CD4-positive, alpha-beta memory T cell (primary cell): ENCODE data around the gene SLC25A30. TPM values are rescaled to one million over a fixed set of nuclear protein-coding genes. Genes with fewer than 3 reads are reported as not detected.

Experiments
- CTCF ChIA-PET: fragments of 350-600 bp; sonication (Branson Sonifier 250); formaldehyde crosslinking; loops from one replicate; lab custom pipeline; 2021; ENCODE audit warnings: inconsistent platforms; ENCODE audit not compliant: partially characterized antibody; lab: Charles Lee
- POLR2A ChIA-PET: fragments of 350-600 bp; sonication (Branson Sonifier 250); formaldehyde crosslinking; loops from one replicate; lab custom pipeline; 2021; ENCODE audit not compliant: partially characterized antibody; lab: Charles Lee
- DNase-seq, 5 donors: peaks; one replicate each; pipeline versions ENCODE4 v3.0.0 to v3.0.0-alpha.2; 2020 to 2022; ENCODE audit warnings: mixed read lengths in 1 of 5
- H3K27ac ChIP-seq: one replicate; pipeline ENCODE4 v1.7.0; 2013; ENCODE audit warnings: low read depth, low read length
- H3K27me3 ChIP-seq: 2 replicates; pipeline ENCODE4 v1.7.0; 2013; ENCODE audit warnings: mild to moderate bottlenecking, low read length, moderate library complexity; ENCODE audit not compliant: insufficient read depth
- H3K36me3 ChIP-seq: 2 replicates; pipeline ENCODE4 v1.7.0; 2013; ENCODE audit warnings: mild to moderate bottlenecking, low read length, moderate library complexity; ENCODE audit not compliant: insufficient read depth
- H3K4me1 ChIP-seq: 2 replicates; pipeline ENCODE4 v1.7.0; 2013; ENCODE audit warnings: mild to moderate bottlenecking, low read length, moderate library complexity; ENCODE audit not compliant: insufficient read depth
- H3K4me3 ChIP-seq, 2 donors: one replicate each; pipeline ENCODE4 v1.7.0; 2013; ENCODE audit warnings: low read length in 2 of 2, mild to moderate bottlenecking in 1 of 2
- H3K9me3 ChIP-seq, 2 donors: one replicate each; pipeline ENCODE4 v1.7.0; 2013; ENCODE audit warnings: low read length in 2 of 2, control low read depth in 1 of 2; ENCODE audit not compliant: control insufficient read depth in 1 of 2
- H3K27ac Mint-ChIP-seq, 7 donors: one replicate each; pipeline ENCODE4 v1.8.0; 2020 to 2021; ENCODE audit warnings: mixed read lengths in 7 of 7, mild to moderate bottlenecking in 6 of 7, inconsistent platforms in 3 of 7, moderate library complexity in 3 of 7
- H3K27me3 Mint-ChIP-seq, 2 donors: one replicate each; pipeline ENCODE4 v1.8.0; 2020 to 2021; ENCODE audit warnings: mixed read lengths in 2 of 2
- H3K36me3 Mint-ChIP-seq, 2 donors: one replicate each; pipeline ENCODE4 v1.8.0; 2020 to 2021; ENCODE audit warnings: mixed read lengths in 2 of 2, inconsistent platforms in 1 of 2, mild to moderate bottlenecking in 1 of 2
- H3K4me1 Mint-ChIP-seq, 4 donors: one replicate each; pipeline ENCODE4 v1.8.0; 2020 to 2021; ENCODE audit warnings: mixed read lengths in 4 of 4, mild to moderate bottlenecking in 1 of 4
- H3K4me3 Mint-ChIP-seq, 8 donors: one replicate each; pipeline ENCODE4 v1.8.0; 2020 to 2021; ENCODE audit warnings: mixed read lengths in 8 of 8, mild to moderate bottlenecking in 7 of 8, moderate library complexity in 6 of 8, inconsistent platforms in 3 of 8
- H3K9me3 Mint-ChIP-seq, 8 donors: one replicate each; pipeline ENCODE4 v1.8.0; 2020 to 2021; ENCODE audit warnings: mixed read lengths in 8 of 8, mild to moderate bottlenecking in 5 of 8, inconsistent platforms in 3 of 8, moderate library complexity in 1 of 8
- intact Hi-C: fragments of 100-400 bp; cut with micrococcal nuclease; formaldehyde crosslinking; loops from one replicate; pipeline ENCODE4 v1.15.1; 2023
- polyA plus RNA-seq, 2 donors: library from polyadenylated mRNA; unstranded; fragments of 300-500 nt; fragmentation: Illumina TruSeq; gene quantifications; one replicate each; pipeline ENCODE4 v1.2.3, GENCODE V29; 2021
- total RNA-seq, 2 experiments: library from RNA; stranded (reverse); gene quantifications; one replicate each; pipeline ENCODE4 v1.2.3, GENCODE V29; 2021

Gene SLC25A30
- total and polyA plus RNA-seq, 4 experiments from 2014 or later, result 1.8 to 22.0 (median 11.7) TPM

- no peaks in the 10 kb centered on the region for H3K27me3 ChIP-seq
- peaks cover 37 to 61% (median 48%) of the 10 kb centered on the region in 4 donors for H3K4me1 Mint-ChIP-seq
- no peak for DNase-seq
- no peaks in the 10 kb centered on the region for H3K36me3 ChIP-seq
- H3K4me3 Mint-ChIP-seq, result no peak overlapping the region
- H3K9me3 ChIP-seq, result no peaks in the 10 kb centered on the region
- ChIA-PET CTCF (interaction anchor here (1.0 to 2.6 kb wide), 3 partner anchors 24 to 56 kb away, joined by 3 to 8 read pairs (median 5); no protein-coding TSS in a partner anchor), POLR2A (interaction anchor here (0.6 to 11.2 kb wide), 4 partner anchors 10 to 99 kb away, joined by 3 to 219 read pairs (median 16); partner anchors contain the start of genes COG3, SLC25A30 and TPT1)
- H3K27ac Mint-ChIP-seq, result peak overlapping the region in 6 of 7 donors; percentile 48 to 84 (median 72)
- H3K4me1 ChIP-seq, result peaks cover 34% of the 10 kb centered on the region
- intact Hi-C loops, result loop anchor here (5.0 kb wide), 1 partner anchor 33 kb away; no protein-coding TSS in a partner anchor
- H3K4me3 ChIP-seq, result no peak overlapping the region
- no peaks in the 10 kb centered on the region for H3K27me3 Mint-ChIP-seq
- H3K9me3 Mint-ChIP-seq, result peaks cover 0 to 8% (median 0%) of the 10 kb centered on the region in 8 donors
- H3K36me3 Mint-ChIP-seq, result peaks cover 13 to 37% of the 10 kb centered on the region in 2 donors
- no peak overlapping the region for H3K27ac ChIP-seq
Observed at GRCh38 chr13:45365558-45365885, 52.7 kb downstream of the SLC25A30 start.

GRCh38 chr13:45364876-45365557 lies 53.2 kb downstream of the SLC25A30 start:
- H3K27me3 ChIP-seq, result no peaks in the 10 kb centered on the region
- no peak overlapping the region for H3K27ac ChIP-seq
- no peaks in the 10 kb centered on the region for H3K9me3 ChIP-seq
- H3K36me3 Mint-ChIP-seq, result peaks cover 13 to 36% of the 10 kb centered on the region in 2 donors
- ChIA-PET POLR2A (interaction anchor here (0.6 to 11.2 kb wide), 4 partner anchors 8 to 100 kb away, joined by 3 to 219 read pairs (median 4); partner anchors contain the start of genes COG3, SLC25A30 and TPT1), CTCF (interaction anchor here (1.0 to 1.6 kb wide), 2 partner anchors 23 to 30 kb away, joined by 3 to 5 read pairs; no protein-coding TSS in a partner anchor)
- no peaks in the 10 kb centered on the region for H3K36me3 ChIP-seq
- H3K4me3 ChIP-seq, result no peak overlapping the region
- H3K4me1 Mint-ChIP-seq, result peaks cover 39 to 60% (median 46%) of the 10 kb centered on the region in 4 donors
- peaks cover 0 to 8% (median 0%) of the 10 kb centered on the region in 8 donors for H3K9me3 Mint-ChIP-seq
- peak overlapping the region in 1 of 8 donors; percentile 50 for H3K4me3 Mint-ChIP-seq
- H3K4me1 ChIP-seq, result peaks cover 34% of the 10 kb centered on the region
- no peaks in the 10 kb centered on the region for H3K27me3 Mint-ChIP-seq
- intact Hi-C loops, result loop anchor here (5.0 kb wide), 1 partner anchor 33 kb away; no protein-coding TSS in a partner anchor
- H3K27ac Mint-ChIP-seq, result peak overlapping the region; percentile 57 to 86 (median 77)
- no peak for DNase-seq

- Mint-ChIP-seq H3K36me3 (peaks cover 23 to 35% of the 10 kb centered on the region in 2 donors), H3K4me3 (no peak overlapping the region), H3K9me3 (peaks cover 0 to 8% (median 0%) of the 10 kb centered on the region in 8 donors), H3K27ac (peak overlapping the region in 2 of 7 donors; percentile 28 to 83), H3K27me3 (no peaks in the 10 kb centered on the region), H3K4me1 (peaks cover 26 to 44% (median 34%) of the 10 kb centered on the region in 4 donors)
- ChIA-PET POLR2A (interaction anchor here (11.2 kb wide), 1 partner anchor 27 kb away, joined by 219 read pairs; the partner anchor contains the start of gene TPT1), CTCF (interaction anchor here (0.6 to 1.8 kb wide), 3 partner anchors 8 to 316 kb away, joined by 3 to 12 read pairs (median 3); no protein-coding TSS in a partner anchor)
- H3K4me3 ChIP-seq, result no peak overlapping the region
- DNase-seq, result no peak
- no peak overlapping the region for H3K27ac ChIP-seq
- no peaks in the 10 kb centered on the region for H3K9me3 ChIP-seq
- H3K27me3 ChIP-seq, result no peaks in the 10 kb centered on the region
- intact Hi-C loops, result no loop called here
- H3K36me3 ChIP-seq, result no peaks in the 10 kb centered on the region
- peaks cover 24% of the 10 kb centered on the region for H3K4me1 ChIP-seq
Observed at GRCh38 chr13:45362939-45363338, 55.2 kb downstream of the SLC25A30 start.

GRCh38 chr13:45361596-45362206 lies 56.5 kb downstream of the SLC25A30 start:
- H3K9me3 ChIP-seq, result no peaks in the 10 kb centered on the region
- peaks cover 28 to 39% of the 10 kb centered on the region in 2 donors for H3K36me3 Mint-ChIP-seq
- POLR2A ChIA-PET, result interaction anchor here (11.2 kb wide), 1 partner anchor 26 kb away, joined by 219 read pairs; the partner anchor contains the start of gene TPT1
- intact Hi-C loops, result no loop called here
- H3K4me3 Mint-ChIP-seq, result no peak overlapping the region
- H3K9me3 Mint-ChIP-seq, result peaks cover 0 to 8% (median 0%) of the 10 kb centered on the region in 8 donors
- CTCF ChIA-PET, result interaction anchor here (1.8 kb wide), 1 partner anchor 10 kb away, joined by 12 read pairs; no protein-coding TSS in a partner anchor
- H3K27me3 ChIP-seq, result no peaks in the 10 kb centered on the region
- no peak for DNase-seq
- no peaks in the 10 kb centered on the region for H3K36me3 ChIP-seq
- peaks cover 12% of the 10 kb centered on the region for H3K4me1 ChIP-seq
- peak overlapping the region in 6 of 7 donors; percentile 17 to 81 (median 69) for H3K27ac Mint-ChIP-seq
- no peak overlapping the region for H3K4me3 ChIP-seq
- peaks cover 17 to 41% (median 28%) of the 10 kb centered on the region in 4 donors for H3K4me1 Mint-ChIP-seq
- no peaks in the 10 kb centered on the region for H3K27me3 Mint-ChIP-seq
- no peak overlapping the region for H3K27ac ChIP-seq

- Mint-ChIP-seq H3K36me3 (peaks cover 24 to 43% of the 10 kb centered on the region in 2 donors), H3K9me3 (no peaks in the 10 kb centered on the region), H3K4me1 (peaks cover 6 to 22% (median 12%) of the 10 kb centered on the region in 4 donors), H3K27ac (peak overlapping the region in 6 of 7 donors; percentile 10 to 90 (median 74)), H3K4me3 (peak overlapping the region in 1 of 8 donors; percentile 17), H3K27me3 (no peaks in the 10 kb centered on the region)
- intact Hi-C loops, result no loop called here
- POLR2A ChIA-PET, result interaction anchor here (0.6 to 5.0 kb wide), 5 partner anchors 8 to 1511 kb away, joined by 3 to 27 read pairs (median 3); partner anchors contain the start of gene TPT1
- Histone ChIP-seq H3K9me3 (no peaks in the 10 kb centered on the region), H3K4me3 (no peak overlapping the region), H3K36me3 (peaks cover 8% of the 10 kb centered on the region), H3K27me3 (no peaks in the 10 kb centered on the region), H3K27ac (no peak overlapping the region), H3K4me1 (no peaks in the 10 kb centered on the region)
- no peak for DNase-seq
- CTCF ChIA-PET, result interaction anchor here (0.6 to 2.2 kb wide), 7 partner anchors 9 to 309 kb away, joined by 3 to 13 read pairs (median 3); no protein-coding TSS in a partner anchor
Observed at GRCh38 chr13:45356966-45357672, 61.1 kb downstream of the SLC25A30 start.

- ChIA-PET CTCF (interaction anchor here (1.6 kb wide), 1 partner anchor 18 kb away, joined by 7 read pairs; no protein-coding TSS in a partner anchor), POLR2A (interaction anchor here (1.0 to 5.0 kb wide), 3 partner anchors 12 to 111 kb away, joined by 4 to 27 read pairs (median 4); partner anchors contain the start of genes COG3 and TPT1)
- no peak for DNase-seq
- intact Hi-C loops, result no loop called here
- Mint-ChIP-seq H3K36me3 (peaks cover 36 to 56% of the 10 kb centered on the region in 2 donors), H3K9me3 (no peaks in the 10 kb centered on the region), H3K27me3 (no peaks in the 10 kb centered on the region), H3K27ac (peak overlapping the region in 3 of 7 donors; percentile 16 to 73 (median 65)), H3K4me3 (no peak overlapping the region), H3K4me1 (peaks cover 1 to 17% (median 10%) of the 10 kb centered on the region in 4 donors)
- no peaks in the 10 kb centered on the region for H3K9me3 ChIP-seq
- H3K27me3 ChIP-seq, result no peaks in the 10 kb centered on the region
- no peak overlapping the region for H3K4me3 ChIP-seq
- no peak overlapping the region for H3K27ac ChIP-seq
- no peaks in the 10 kb centered on the region for H3K4me1 ChIP-seq
- peaks cover 26% of the 10 kb centered on the region for H3K36me3 ChIP-seq
Observed at GRCh38 chr13:45353895-45354294, 64.3 kb downstream of the SLC25A30 start.
